Measurements from ENCODE around the gene LAPTM5. TPM values are rescaled to one million over a fixed set of nuclear protein-coding genes. Genes with fewer than 3 reads are reported as not detected.

The LAPTM5 gene
- polyA plus RNA-seq, 3 donors, result 1,019 to 1,669 (median 1,153) TPM

- DNase-seq, result peak; percentile 64 to 75 (median 74)
- 46% methylated on average over 15 of the region's 21 CpGs for WGBS (ENCODE audit: insufficient coverage)
- Histone ChIP-seq H2AFZ (ENCODE audit: insufficient read depth, low read depth, low read length, poor library complexity, severe bottlenecking) (peak overlapping the region; percentile 85), H3K9ac (ENCODE audit: insufficient read depth, low read length, poor library complexity, severe bottlenecking) (peak overlapping the region; percentile 79), H3K27me3 (ENCODE audit: control insufficient read depth in 2 of 2, insufficient read depth in 2 of 2, low read length in 2 of 2) (no peaks in the 10 kb centered on the region), H3K9me3 (replicated peaks in 1 of 2; ENCODE audit: control insufficient read depth in 1 of 2, insufficient read depth in 1 of 2, low read length in 2 of 2) (peaks cover 0 to 12% of the 10 kb centered on the region in 2 donors), H3K79me2 (ENCODE audit: insufficient read depth, low read length) (no peaks in the 10 kb centered on the region), H3K4me1 (ENCODE audit: control insufficient read depth in 1 of 2, insufficient read depth in 2 of 2, low read length in 2 of 2) (peaks cover 32 to 37% of the 10 kb centered on the region in 2 donors), H3K4me3 (replicated peaks in 1 of 3; ENCODE audit: low read depth in 2 of 3, low read length in 3 of 3) (peak overlapping the region in 2 of 3 experiments; percentile 49 to 69), H3K27ac (ENCODE audit: low read depth in 1 of 2, low read length in 2 of 2) (peak overlapping the region; percentile 95 to 97), H3K4me2 (replicated peaks; ENCODE audit: extremely low read depth, low read length, poor library complexity, severe bottlenecking) (peak overlapping the region; percentile 77), H4K20me1 (ENCODE audit: insufficient read depth, low read length) (peaks cover 20% of the 10 kb centered on the region), H3K36me3 (replicated peaks in 1 of 2; ENCODE audit: control insufficient read depth in 1 of 2, insufficient read depth in 2 of 2, low read length in 2 of 2) (no peaks in the 10 kb centered on the region)
- Mint-ChIP-seq H3K4me3 (peak overlapping the region in 1 of 2 donors; percentile 58), H3K36me3 (peaks cover 0 to 5% of the 10 kb centered on the region in 2 donors), H3K27me3 (ENCODE audit: low read depth in 3 of 3) (peaks cover 0 to 3% (median 2%) of the 10 kb centered on the region in 3 donors), H3K4me1 (peaks cover 28% of the 10 kb centered on the region), H3K27ac (peak overlapping the region; percentile 87 to 97 (median 93)), H3K9me3 (peaks cover 3 to 12% (median 11%) of the 10 kb centered on the region in 7 donors)
- TF ChIP-seq CTCF (IDR thresholded peaks at IDR 0.05), result peak; percentile 74
- intact Hi-C loops (cut with micrococcal nuclease), result loop anchor here (2.0 to 10.0 kb wide), 8 partner anchors 37 to 1675 kb away; partner anchors contain the start of genes LAPTM5 (in 2 of the 2) and BSDC1 (in 1 of the 2)
These were observed 37.9 kb downstream of the LAPTM5 start for GRCh38 chr1:30719406-30720270.

- Mint-ChIP-seq H3K27me3 (ENCODE audit: low read depth in 3 of 3) (peaks cover 0 to 3% (median 2%) of the 10 kb centered on the region in 3 donors), H3K9me3 (peaks cover 3 to 12% (median 11%) of the 10 kb centered on the region in 7 donors), H3K36me3 (peaks cover 0 to 5% of the 10 kb centered on the region in 2 donors), H3K4me3 (peak overlapping the region; percentile 39 to 58), H3K4me1 (peaks cover 24% of the 10 kb centered on the region), H3K27ac (peak overlapping the region; percentile 87 to 97 (median 93))
- peak; percentile 100 for TF ChIP-seq CTCF (IDR thresholded peaks at IDR 0.05)
- no peaks in the 10 kb centered on the region for H3K36me3 ChIP-seq (replicated peaks in 1 of 2; ENCODE audit: control insufficient read depth in 1 of 2, insufficient read depth in 2 of 2, low read length in 2 of 2)
- no peaks in the 10 kb centered on the region for H3K27me3 ChIP-seq (ENCODE audit: control insufficient read depth in 2 of 2, insufficient read depth in 2 of 2, low read length in 2 of 2)
- peaks cover 27 to 33% of the 10 kb centered on the region in 2 donors for H3K4me1 ChIP-seq (ENCODE audit: control insufficient read depth in 1 of 2, insufficient read depth in 2 of 2, low read length in 2 of 2)
- H3K9me3 ChIP-seq (replicated peaks in 1 of 2; ENCODE audit: control insufficient read depth in 1 of 2, insufficient read depth in 1 of 2, low read length in 2 of 2), result peaks cover 0 to 12% of the 10 kb centered on the region in 2 donors
- H3K4me3 ChIP-seq (replicated peaks in 1 of 3; ENCODE audit: low read depth in 2 of 3, low read length in 3 of 3), result peak overlapping the region; percentile 0 to 69 (median 49)
- no peaks in the 10 kb centered on the region for H3K79me2 ChIP-seq (ENCODE audit: insufficient read depth, low read length)
- WGBS (ENCODE audit: insufficient coverage), result under 1% methylated on average over 63 of the region's 66 CpGs
- peak overlapping the region; percentile 79 for H3K9ac ChIP-seq (ENCODE audit: insufficient read depth, low read length, poor library complexity, severe bottlenecking)
- peaks cover 17% of the 10 kb centered on the region for H4K20me1 ChIP-seq (ENCODE audit: insufficient read depth, low read length)
- intact Hi-C loops (cut with micrococcal nuclease), result loop anchor here (2.0 to 10.0 kb wide), 6 partner anchors 38 to 1676 kb away; partner anchors contain the start of genes LAPTM5 (in 2 of the 2) and BSDC1 (in 1 of the 2)
- H3K27ac ChIP-seq (ENCODE audit: low read depth in 1 of 2, low read length in 2 of 2), result peak overlapping the region; percentile 95 to 97
- DNase-seq, result peak; percentile 97 to 99 (median 98)
- H2AFZ ChIP-seq (ENCODE audit: insufficient read depth, low read depth, low read length, poor library complexity, severe bottlenecking), result peak overlapping the region; percentile 85
- peak overlapping the region; percentile 77 for H3K4me2 ChIP-seq (replicated peaks; ENCODE audit: extremely low read depth, low read length, poor library complexity, severe bottlenecking)
These were observed 38.8 kb downstream of the LAPTM5 start for GRCh38 chr1:30718636-30719405.
